ENCODE results near the gene LCNL1.

The LCNL1 gene

GRCh38 chr9:137016436-137016835 is 33.6 kb downstream of the LCNL1 start:
- TF ChIP-seq, protein P1, sequence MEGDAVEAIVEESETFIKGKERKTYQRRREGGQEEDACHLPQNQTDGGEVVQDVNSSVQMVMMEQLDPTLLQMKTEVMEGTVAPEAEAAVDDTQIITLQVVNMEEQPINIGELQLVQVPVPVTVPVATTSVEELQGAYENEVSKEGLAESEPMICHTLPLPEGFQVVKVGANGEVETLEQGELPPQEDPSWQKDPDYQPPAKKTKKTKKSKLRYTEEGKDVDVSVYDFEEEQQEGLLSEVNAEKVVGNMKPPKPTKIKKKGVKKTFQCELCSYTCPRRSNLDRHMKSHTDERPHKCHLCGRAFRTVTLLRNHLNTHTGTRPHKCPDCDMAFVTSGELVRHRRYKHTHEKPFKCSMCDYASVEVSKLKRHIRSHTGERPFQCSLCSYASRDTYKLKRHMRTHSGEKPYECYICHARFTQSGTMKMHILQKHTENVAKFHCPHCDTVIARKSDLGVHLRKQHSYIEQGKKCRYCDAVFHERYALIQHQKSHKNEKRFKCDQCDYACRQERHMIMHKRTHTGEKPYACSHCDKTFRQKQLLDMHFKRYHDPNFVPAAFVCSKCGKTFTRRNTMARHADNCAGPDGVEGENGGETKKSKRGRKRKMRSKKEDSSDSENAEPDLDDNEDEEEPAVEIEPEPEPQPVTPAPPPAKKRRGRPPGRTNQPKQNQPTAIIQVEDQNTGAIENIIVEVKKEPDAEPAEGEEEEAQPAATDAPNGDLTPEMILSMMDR (IDR thresholded peaks at IDR 0.05), result no peak

DNA sequence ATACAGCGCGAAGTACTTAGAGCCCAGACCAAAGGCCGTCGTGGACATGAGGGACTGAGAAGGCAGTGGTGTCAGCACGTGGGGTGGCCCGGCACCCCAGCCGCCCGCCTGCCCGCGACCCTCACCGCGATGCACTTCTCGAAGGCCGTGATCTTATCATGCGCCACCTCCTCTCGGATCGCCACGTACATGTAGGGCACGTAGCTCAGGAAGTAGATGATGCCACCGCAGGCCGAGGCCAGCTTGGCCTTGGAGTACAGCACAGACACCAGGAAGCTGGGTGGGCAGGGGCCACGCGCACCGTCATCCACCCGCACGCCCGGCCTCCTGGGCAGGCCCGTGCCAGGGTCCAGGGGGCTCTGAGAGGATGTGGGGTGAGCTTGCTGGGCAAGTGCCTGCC is 34.3 kb downstream of the LCNL1 start:
- TF ChIP-seq, protein P1 (IDR thresholded peaks at IDR 0.05), result no peak

GRCh38 chr9:137017791-137018497 is 35.2 kb downstream of the LCNL1 start:
- TF ChIP-seq, protein P1 (IDR thresholded peaks at IDR 0.05), result no peak

- TF ChIP-seq, protein P1 (IDR thresholded peaks at IDR 0.05), result no peak
These were observed 36.2 kb downstream of the LCNL1 start for GRCh38 chr9:137018761-137019559.

DNA sequence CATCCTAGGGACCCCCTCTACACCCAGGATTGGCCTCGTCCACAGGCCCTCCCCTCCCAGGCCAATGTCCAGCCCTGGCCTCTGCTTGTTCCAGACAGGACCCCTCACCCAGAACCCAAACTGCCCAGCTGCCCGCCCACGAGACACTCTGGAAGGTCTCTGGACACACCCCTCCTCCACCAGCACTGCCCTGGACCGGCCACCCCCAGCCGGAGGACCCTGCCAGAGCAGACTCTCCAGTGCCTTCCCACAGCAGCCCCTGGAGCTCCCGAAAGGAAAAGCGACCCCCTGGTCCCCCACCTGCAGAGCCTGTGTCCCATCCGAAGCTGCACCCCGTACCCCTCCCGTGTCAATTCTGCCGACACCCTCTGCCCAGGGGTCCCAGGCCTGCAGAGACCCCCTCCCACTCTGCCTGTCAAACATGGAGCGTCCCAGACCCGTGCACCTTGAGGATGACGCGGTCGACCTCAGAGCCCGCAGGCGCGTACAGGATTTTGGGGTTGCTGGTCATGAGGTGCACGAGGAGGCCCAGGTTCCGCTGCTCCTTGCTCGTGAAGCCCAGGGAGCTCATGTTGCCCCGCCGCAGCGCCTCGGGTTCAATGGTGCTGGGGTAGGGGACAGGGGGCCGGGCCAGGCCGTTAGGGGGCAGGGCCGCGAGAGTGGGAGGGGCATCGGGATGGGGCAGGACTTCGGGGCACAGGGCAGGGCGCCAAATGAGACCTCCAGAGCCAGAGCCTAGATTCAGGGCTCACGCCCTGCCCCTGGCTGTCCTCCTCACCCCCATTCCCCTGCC is 37.3 kb downstream of the LCNL1 start:
- TF ChIP-seq, protein P1 (IDR thresholded peaks at IDR 0.05), result no peak

- TF ChIP-seq, protein P1 (IDR thresholded peaks at IDR 0.05), result no peak
These were observed 38.2 kb downstream of the LCNL1 start for GRCh38 chr9:137020771-137021567.

DNA sequence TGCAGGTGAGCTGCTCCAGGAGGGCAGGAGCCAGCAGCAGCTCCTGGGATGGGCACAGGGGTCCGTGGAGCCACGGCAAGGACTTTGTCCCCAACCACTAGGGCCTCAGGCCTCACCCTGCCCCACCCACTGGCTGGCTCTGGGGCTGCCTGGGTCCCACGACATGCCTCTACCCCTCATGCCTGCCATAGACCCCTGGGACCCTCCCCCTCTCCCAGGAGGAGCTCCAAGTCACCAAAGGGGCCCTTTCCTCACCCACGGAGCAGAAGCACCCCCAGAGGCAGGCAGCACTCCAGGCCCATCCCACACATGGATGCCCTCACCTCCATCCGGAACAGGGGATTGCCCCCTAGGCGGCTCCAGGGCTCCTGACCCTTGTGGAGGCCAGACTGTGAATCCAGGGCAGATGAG is 38.8 kb downstream of the LCNL1 start:
- TF ChIP-seq, protein P1 (IDR thresholded peaks at IDR 0.05), result no peak
